GM23248 (cell line): Measurements from ENCODE around the gene AMH.

ENCODE experiments used
- EZH2 ChIP-seq: fragments of 200-600 bp; sonication (generic); IDR thresholded peaks from 2 replicates; pipeline ENCODE4 v1.6.1; 2018; ENCODE audit warnings: antibody characterized with exemption, mild to moderate bottlenecking; ENCODE audit not compliant: insufficient read depth, poor library complexity, severe bottlenecking
- EZH2phosphoT487 ChIP-seq: fragments of 200-600 bp; sonication (generic); IDR thresholded peaks from 2 replicates; pipeline ENCODE4 v1.6.1; 2018; ENCODE audit warnings: antibody characterized with exemption, moderate library complexity, mild to moderate bottlenecking, low read depth; ENCODE audit not compliant: insufficient read depth

GRCh38 chr19:2221250-2221831 lies 27.8 kb upstream of the AMH start:
- TF ChIP-seq EZH2 (no peak), EZH2phosphoT487 (no peak)
